Measurements from ENCODE around the gene GPR75.
"Not testable (repeated sequence)": the region's sequence is repeated elsewhere in the genome, so short reads cannot be mapped to it uniquely, and the experiment has no call there.

The GPR75 gene

DNA sequence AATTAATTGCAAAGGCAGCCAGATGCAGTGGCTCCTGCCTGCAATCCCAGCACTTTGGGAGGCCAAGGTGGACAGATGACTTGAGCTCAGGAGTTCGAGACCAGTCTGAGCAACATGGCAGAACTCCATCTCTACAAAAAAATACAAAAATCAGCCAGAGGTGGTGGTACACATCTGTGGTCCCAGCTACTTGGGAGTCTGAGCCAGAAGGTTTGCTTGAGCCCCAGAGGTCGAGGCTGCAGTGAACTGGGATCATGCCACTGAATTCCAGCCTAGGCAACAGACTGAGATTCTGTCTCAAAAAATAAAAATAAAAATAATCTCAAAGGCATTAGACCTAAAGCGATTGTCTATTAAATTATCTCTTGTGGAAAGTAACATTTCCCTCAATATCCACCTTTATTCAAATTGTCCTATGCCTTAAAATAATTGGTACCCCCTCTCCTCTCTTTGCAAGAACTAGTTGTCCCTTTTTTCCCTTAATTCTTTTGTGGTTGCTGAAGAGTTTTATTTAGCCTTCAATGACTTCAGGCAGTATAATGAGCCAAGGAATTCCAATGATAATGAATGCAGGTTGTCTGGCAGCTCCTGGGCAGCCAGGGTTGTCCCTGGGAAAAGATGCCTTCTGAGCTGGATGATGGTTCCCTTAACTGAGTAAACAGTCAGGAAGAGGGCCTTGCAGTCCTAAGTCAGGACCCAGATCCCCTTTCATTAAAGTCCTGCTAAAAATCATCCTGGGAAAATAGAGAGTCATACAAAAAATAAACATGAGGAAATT is 32.2 kb downstream of the GPR75 start:
- no peak for DNase-seq (ENCODE audit: low spot score)
- in situ Hi-C loops (cut with MboI; ENCODE audit: low pct_unique_long_range_greater_than_20kb, low sequenced_read_pairs, unreplicated experiment) = no loop called here
- TF ChIP-seq, protein P1, sequence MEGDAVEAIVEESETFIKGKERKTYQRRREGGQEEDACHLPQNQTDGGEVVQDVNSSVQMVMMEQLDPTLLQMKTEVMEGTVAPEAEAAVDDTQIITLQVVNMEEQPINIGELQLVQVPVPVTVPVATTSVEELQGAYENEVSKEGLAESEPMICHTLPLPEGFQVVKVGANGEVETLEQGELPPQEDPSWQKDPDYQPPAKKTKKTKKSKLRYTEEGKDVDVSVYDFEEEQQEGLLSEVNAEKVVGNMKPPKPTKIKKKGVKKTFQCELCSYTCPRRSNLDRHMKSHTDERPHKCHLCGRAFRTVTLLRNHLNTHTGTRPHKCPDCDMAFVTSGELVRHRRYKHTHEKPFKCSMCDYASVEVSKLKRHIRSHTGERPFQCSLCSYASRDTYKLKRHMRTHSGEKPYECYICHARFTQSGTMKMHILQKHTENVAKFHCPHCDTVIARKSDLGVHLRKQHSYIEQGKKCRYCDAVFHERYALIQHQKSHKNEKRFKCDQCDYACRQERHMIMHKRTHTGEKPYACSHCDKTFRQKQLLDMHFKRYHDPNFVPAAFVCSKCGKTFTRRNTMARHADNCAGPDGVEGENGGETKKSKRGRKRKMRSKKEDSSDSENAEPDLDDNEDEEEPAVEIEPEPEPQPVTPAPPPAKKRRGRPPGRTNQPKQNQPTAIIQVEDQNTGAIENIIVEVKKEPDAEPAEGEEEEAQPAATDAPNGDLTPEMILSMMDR (IDR thresholded peaks at IDR 0.05; ENCODE audit: extremely low read depth, insufficient read depth, missing control alignments) = no peak

DNA sequence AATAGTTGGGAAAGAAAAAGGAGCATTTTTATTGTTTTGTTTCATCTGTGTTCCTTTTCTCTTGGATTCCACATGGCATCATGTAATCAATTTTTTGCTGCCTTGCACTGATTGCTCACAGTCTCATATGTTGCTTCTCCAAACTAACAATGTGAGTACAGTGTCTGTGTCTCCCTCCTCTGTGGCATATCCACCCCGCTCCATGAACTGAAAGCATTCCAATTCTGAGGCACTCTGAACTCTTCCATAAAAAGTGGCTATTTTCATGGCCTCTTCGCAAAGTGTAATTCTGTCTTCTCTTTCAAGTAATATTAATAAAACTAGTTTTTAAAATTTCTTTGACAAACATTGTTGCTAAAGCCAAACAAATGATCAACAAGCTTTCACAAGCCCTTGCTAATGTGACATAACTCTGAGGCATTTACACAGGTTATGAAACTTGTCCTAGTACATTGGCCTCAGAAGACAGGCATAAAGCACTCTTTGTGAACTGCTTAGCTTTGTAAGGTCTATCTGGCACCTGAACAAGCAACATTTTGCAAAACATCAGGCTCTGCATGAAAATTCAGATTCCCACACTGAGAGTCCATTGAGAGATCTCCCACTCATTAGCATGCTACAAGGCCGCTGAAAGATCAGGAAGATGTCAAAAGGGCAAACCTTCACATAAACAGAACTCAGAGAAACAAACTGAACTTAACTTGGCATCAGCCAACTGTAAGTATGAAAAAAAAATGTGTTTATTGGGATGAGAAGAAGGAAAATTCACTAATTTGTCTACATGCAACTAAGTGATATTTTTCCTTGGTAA is 33.0 kb downstream of the GPR75 start:
- TF ChIP-seq, protein P1 (IDR thresholded peaks at IDR 0.05; ENCODE audit: extremely low read depth, insufficient read depth, missing control alignments) = no peak
- DNase-seq (ENCODE audit: low spot score) = no peak
- in situ Hi-C loops (cut with MboI; ENCODE audit: low pct_unique_long_range_greater_than_20kb, low sequenced_read_pairs, unreplicated experiment) = no loop called here

DNA sequence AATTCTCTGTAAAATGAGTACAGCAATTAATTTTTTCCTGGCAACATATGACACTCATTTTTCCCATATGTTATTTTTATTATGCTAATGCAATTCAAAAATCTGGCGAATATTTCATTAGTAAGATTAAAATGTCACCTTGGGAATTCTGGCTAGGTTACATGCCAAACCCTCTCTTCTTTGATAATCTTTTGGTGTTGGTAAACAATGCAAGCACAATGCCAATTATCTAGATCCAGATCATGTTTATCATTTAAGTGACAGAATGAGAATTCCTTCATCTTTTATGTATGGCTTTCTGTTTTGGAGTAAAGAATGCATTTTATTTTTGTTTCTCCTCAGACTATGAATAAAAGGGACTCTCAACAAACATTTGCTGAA is 33.7 kb downstream of the GPR75 start:
- DNase-seq (ENCODE audit: low spot score) = no peak
- TF ChIP-seq, protein P1 (IDR thresholded peaks at IDR 0.05; ENCODE audit: extremely low read depth, insufficient read depth, missing control alignments) = no peak
- in situ Hi-C loops (cut with MboI; ENCODE audit: low pct_unique_long_range_greater_than_20kb, low sequenced_read_pairs, unreplicated experiment) = no loop called here

DNA sequence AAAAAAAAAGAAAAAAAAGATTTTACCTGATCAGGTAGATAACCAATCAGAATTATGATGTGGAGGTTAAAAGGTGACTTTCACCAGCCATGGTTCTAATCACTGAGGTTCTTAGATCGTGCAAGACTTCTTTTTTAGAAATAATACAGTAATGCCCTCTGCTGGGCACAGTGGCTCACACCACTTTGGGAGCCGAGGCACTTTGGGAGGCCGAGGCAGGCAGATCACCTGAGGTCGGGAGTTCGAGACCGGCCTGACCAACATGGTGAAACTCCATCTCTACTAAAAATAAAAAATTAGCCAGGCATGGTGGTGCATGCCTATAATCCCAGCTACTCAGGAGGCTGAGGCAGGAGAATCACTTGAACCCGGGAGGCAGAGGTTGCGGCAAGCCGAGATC is 36.1 kb downstream of the GPR75 start:
- in situ Hi-C loops (cut with MboI; ENCODE audit: low pct_unique_long_range_greater_than_20kb, low sequenced_read_pairs, unreplicated experiment) = not testable (repeated sequence)
- TF ChIP-seq, protein P1 (IDR thresholded peaks at IDR 0.05; ENCODE audit: extremely low read depth, insufficient read depth, missing control alignments) = peak; percentile 44

DNA sequence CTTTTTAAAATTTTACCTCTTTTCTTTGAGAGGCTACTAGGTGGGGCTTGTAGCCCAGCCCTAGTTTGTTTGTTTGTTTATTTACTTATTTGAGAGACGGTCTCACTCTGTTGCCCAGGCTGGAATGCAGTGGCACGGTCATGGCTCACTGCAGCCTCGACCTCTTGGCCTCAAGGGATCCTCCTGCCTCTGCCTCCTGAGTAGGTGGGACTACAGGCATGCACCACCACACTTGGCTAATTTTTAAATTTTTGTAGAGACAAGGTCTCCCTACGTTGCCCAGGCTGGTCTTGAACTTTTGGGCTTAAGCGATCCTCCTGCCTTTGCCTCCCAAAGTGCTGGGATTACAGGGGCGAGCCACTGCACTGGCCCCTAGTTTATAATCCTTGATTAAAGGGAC is 38.0 kb downstream of the GPR75 start:
- DNase-seq (ENCODE audit: low spot score) = no peak
- in situ Hi-C loops (cut with MboI; ENCODE audit: low pct_unique_long_range_greater_than_20kb, low sequenced_read_pairs, unreplicated experiment) = no loop called here
- TF ChIP-seq, protein P1 (IDR thresholded peaks at IDR 0.05; ENCODE audit: extremely low read depth, insufficient read depth, missing control alignments) = no peak

More for the DNA sequence above, 36.1 kb downstream of the GPR75 start:
- DNase-seq (ENCODE audit: low spot score) = not testable (repeated sequence)

DNA sequence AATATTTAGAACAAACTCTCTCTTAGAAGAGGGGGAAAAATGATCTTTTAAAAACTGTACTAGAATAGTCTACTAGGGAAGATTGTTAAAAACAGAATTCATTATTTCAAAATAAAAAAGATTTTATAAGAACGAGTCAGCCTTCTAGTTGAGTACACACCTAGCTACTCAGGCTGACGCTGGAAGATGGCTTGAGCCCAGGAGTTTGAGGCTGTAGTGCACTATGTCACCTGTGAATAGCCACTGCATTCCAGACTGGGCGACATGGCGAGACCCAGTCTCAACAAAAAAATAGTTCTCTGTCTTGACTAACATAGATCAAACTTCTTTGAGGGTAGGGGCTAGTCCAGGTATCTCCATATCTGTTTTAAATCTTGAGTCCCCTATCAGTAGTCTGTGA is 39.1 kb downstream of the GPR75 start:
- TF ChIP-seq, protein P1 (IDR thresholded peaks at IDR 0.05; ENCODE audit: extremely low read depth, insufficient read depth, missing control alignments) = no peak
- in situ Hi-C loops (cut with MboI; ENCODE audit: low pct_unique_long_range_greater_than_20kb, low sequenced_read_pairs, unreplicated experiment) = no loop called here
- no peak for DNase-seq (ENCODE audit: low spot score)

Measured in GM13977 (cell line).